Stimulated activated CD4-positive, alpha-beta T cell treated with anti-CD3 and anti-CD28 coated beads, Interleukin-4, amount 100 ng/mL, for 48 hours (primary cell): ENCODE data around the gene STAG2.
"Not testable (repeated sequence)": the region's sequence is repeated elsewhere in the genome, so short reads cannot be mapped to it uniquely, and the experiment has no call there.

Experiments
- DNase-seq, 2 donors: peaks; one replicate each; pipeline ENCODE4 v3.0.0-alpha.2; 2020; ENCODE audit warnings: low read depth in 2 of 2

Gene STAG2

DNA sequence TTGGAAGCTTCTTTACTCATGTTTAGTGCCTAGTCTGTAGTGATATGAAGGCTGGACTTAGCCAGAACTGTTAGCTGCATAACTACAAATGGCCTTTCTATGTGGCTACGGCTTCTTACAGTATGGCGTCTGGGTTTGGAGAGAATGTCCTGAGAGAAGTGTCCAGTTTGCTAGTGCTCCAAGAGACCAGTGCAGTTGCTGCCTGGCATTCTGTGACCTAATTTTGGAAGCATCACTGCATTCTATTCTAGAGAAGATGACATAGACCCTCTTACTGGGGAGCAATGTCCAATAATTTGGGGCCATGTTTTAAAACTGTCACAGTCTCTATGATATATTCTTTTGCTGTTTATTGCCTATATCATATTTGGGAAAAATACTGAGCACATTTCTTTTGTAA lies 74.2 kb downstream of the STAG2 start:
- DNase-seq: no peak

DNA sequence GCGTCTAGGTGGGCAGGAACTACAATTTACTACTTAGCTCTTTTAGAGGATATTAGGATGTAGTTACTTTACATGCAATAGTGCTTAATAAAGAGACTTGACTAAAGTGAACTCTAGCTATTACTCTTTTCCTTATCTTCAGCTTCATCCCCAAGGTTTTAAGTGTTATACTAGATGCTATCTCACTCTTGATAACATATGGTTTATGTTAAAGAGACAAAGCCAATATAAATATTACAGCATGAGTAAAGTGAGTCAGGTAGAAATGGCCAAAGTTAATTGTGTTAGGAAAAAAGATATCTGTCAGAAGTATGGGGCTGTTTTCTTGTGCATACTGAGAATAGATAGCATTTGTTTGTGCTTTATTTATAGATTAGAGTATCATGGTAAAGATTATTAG lies 80.5 kb downstream of the STAG2 start:
- DNase-seq: no peak

DNA sequence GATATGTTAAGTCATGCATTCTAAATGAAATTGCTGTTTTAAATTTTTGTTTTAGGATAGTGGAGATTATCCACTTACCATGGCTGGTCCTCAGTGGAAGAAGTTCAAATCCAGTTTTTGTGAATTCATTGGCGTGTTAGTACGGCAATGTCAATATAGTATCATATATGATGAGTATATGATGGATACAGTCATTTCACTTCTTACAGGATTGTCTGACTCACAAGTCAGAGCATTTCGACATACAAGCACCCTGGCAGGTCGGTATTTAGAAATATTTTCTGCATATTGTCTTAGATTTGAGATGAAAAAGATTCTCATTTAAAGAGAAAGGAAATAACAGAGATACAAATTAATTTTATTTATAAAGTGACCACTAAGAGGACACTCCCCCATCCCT lies 83.6 kb downstream of the STAG2 start:
- no peak for DNase-seq

DNA sequence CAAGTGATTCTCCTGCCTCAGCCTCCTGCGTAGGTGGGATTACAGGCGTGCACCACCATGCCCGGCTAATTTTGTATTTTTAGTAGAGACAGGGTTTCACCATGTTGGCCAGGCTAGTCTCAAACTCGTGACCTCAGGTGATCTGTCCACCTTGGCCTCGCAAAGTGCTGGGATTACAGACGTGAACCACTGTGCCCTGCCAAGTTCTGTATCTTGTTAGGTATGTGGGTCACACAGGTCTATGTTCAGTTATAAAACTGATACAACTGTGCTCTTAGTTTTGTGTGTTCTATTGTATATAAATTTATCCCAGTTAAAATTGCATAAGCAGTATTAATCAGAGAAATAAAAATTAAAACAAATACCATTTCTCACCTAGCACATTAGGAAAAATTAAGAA lies 122.9 kb downstream of the STAG2 start:
- DNase-seq: not testable (repeated sequence)

DNA sequence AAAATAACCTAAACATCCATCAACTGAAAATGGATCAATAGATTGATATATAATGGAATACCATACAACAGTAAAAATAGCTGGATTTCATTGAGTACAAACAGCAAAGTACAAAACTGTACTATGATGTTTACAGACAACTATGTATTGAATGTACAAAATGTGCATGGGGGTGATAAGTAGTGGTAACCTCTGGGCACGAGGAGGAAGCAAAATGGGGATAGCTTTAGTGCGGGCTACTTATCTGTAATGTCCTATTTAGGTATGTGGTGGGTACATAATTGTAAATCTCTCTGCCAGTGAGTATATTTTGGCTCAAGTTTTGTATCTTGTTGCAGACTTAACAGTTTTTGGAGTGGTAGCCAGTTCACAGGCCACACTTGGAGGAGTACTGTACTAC lies 123.6 kb downstream of the STAG2 start:
- DNase-seq: no peak

DNA sequence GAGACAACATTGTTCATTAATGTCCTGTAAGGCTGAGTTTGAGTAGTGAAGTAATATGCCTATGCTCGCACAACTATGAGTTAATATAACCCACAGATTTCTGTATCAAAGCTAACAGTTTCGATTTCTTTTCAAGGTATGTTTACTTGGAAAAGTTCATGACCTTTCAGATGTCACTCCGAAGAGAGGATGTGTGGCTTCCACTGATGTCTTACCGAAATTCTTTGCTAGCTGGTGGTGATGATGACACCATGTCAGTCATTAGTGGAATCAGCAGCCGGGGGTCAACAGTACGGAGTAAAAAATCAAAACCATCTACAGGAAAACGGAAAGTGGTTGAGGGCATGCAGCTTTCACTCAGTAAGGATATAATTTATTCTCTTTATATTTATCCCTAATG lies 124.9 kb downstream of the STAG2 start:
- DNase-seq: peak; percentile 3 to 17

DNA sequence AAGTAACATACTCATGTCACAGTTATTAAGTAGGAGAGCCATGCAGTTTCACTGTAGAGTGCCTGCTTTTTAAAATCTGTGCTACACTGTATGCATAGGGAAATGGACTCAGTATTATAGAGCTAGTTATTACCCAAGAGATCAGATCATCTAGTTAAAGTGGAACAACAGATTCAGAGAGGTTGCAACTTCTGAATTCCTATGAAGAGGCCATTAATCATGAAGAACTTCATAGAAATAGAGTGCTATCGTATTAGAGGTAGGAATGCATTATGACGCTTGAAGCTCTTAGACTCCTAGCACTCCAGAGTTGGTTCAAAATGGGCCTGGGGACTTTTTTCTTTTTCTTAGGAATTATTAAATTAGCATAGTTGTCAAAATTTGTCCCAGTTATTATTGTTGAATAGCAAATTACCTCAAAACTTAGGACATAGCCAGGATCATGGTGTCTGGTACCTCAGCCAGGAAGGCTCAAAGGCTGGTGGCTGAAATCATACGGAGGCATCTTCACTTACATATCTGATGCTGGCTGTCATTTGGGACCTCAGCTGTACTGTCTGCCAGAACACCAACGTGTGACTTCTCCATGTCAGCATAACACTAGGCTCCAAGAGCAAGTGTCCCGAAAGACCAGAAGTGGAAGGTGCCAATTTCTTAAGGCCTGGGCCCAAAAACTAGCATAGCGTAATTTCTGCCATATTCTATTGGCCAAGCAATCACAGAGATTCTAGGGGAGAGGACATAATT lies 125.7 kb downstream of the STAG2 start:
- no peak for DNase-seq

DNA sequence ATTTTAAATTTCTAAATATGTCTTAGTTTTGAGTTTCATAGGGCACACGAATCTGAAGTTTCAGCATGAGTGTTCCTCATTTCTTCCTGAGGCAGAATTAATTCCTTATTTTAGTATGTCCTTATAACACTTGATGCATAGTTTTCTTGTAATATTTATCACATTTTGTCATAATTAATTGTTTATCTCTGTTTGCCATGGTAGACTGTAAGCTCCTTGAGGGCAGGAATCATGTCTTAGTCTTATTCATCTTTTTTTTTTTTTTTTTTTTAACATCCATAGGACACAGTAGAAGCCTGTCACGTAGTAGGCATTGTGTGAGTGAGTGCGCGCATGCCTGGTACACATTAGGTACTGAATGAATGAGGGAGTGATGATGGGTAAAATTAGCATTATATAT lies 131.7 kb downstream of the STAG2 start:
- no peak for DNase-seq

DNA sequence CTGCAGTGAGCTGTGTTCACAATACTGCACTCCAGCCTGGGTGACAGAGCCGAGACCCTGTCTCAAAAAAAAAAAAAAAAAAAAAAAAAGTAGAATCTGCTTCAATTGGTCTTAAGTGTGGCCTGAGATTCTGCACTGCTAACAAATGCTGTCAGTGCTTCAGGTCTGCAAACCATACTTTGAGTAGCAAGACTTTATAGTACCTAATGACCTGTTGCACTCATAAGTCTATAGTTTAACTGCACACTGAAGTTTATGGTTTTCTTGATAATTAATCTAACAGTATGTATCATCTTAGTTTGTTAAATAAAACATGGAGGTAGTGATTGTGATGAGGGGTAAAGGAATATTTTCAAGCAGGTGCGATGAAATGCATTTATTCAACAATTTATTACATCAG lies 135.6 kb downstream of the STAG2 start:
- DNase-seq: no peak

DNA sequence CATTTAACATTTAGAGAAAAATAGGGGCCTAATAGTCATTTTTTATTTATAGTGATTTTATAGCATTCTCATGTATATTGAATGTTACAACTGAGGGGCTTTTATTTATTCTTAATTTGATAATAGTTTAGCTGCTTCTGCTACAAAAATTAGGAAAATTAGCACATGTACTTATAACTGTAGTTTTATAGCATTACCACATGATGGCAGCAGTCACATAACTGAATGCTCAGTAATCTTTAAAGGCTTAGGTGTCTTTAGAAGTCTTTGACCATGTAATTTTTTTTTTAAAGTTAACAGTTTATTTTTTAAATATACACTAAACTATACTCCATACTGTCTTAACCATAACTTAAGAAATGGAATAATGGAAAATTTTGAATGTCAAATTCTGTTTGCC lies 136.6 kb downstream of the STAG2 start:
- no peak for DNase-seq

DNA sequence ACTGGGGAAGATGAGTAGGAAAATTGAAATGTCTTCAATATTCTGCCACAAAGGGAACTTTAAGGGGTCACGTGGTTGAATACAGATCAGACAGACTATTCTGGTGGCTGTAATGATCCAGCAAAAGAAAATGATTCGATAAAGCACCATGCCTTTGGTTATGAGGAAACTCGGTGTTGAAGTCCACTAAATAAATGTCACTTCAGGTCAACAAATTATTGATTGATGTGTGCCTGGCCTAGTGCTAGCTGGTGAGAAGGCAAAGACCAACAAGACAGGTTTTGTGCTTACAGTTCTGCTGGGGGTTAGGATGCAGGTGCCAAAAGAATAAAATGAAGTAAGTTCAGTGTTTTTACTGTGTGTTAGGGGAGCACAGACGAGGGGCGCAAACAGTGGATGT lies 142.5 kb downstream of the STAG2 start:
- DNase-seq: no peak

DNA sequence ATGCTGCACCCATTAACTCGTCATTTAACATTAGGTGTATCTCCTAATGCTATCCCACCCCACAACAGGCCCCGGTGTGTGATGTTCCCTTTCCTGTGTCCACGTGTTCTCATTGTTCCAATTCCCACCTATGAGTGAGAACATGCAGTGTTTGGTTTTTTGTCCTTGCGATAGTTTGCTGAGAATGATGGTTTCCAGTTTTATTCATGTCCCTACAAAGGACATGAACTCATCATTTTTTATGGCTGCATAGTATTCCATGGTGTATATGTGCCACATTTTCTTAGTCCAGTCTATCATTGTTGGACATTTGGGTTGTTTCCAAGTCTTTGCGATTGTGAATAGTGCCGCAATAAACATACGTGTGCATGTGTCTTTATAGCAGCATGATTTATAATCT lies 143.0 kb downstream of the STAG2 start:
- not testable (repeated sequence) for DNase-seq

DNA sequence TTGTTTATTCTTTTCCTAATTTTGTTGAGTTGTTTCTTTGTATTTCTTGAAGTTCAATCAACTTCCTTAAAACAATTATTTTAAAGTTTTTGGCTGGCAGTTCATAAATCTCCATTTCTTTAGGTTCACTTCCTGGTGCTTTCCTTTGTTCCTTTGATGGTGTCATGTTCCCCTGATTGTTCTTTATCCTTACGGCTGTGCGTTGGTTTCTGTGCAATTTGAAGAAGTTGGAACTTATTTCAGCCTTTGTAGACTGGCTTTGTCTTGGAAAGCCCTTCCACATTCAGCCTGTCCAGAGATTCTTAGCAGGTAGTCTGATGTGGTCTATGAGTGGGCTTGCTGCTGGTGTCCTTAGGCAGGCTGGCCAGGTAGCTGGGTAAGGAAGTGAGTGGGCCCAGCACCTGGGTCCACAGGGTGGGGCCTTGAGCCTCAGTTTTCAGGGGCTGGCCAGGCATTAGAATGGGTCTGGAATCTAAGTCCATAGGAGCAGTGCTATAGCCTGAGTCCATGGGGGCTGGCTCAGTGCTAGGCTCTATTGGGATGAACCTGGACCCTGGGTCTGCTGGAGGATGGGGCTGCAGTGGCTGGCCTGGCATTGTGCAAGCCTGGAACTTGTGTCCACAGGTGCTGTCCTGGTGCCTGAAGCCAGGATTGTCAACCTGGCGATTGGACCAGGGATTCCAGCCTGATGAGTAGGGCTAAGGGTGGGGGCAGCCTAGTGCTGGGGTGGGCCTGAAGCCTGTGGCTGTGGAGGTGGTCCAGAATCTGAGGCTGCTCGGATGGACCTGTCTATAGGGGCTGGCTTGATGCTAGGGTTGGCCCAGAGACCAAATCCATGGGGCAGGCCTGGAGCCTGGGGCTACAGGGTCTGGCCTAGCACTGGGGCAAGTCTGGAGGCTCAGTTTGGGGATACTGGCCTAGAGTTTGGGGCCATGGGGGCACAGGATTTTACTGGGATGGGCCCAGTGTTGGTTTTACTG lies 152.4 kb downstream of the STAG2 start:
- DNase-seq: no peak

DNA sequence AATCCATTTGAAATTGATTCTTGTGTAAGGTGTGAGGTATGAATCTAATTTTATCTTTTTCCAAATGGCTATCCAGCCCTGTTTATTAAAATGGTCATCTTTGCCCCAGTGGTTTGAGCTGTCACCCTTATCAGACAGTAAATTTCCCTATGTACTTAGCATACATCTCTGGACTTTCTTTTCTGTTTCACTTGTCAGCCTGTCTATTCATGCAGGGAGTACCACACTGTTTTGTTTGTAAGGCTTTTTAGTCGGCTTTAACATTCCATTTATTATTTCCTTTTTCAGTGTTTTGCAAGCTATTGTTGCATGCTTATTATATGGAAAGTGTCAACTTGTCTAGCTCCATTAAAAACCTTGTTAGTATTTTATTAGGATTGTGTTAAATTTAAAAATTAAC lies 155.8 kb downstream of the STAG2 start:
- no peak for DNase-seq

DNA sequence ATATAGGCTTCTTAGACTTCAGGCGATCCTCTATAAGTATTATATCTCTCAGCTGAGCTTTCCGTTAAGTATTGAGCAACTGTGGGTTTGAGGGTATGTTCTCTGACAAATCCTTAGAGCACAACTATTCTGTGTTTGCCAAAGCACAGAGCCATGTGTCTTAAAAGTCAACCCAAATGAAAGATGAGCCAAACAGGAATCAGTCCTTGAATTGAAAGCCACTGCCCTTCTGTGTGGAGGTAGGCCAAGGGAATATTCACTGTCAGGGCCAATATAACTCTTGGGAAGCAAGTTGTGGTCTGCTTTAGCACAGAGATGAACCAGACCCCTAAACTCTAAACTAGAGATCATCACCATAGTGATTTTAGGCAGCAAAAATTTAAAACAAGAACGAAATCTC lies 164.0 kb downstream of the STAG2 start:
- no peak for DNase-seq

DNA sequence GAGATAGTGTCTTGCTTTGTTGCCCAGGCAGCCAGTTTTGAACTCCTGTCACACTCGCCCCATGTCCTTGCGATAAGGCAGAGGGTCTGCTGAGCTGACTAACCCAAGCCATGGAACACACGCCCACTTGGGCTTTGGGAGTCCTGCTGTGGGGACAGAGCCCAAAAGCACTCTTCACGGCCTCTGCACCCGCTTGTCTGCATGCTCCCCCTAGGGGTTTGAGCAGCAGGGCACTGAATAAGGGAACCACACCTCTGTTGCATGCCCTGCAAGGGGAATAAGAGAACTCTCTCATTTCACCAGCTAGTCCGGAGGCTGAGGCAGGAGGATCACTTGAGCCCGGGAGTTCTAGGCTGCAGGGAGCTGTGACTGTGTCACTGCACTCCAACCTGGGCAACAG lies 166.0 kb downstream of the STAG2 start:
- no peak for DNase-seq

DNA sequence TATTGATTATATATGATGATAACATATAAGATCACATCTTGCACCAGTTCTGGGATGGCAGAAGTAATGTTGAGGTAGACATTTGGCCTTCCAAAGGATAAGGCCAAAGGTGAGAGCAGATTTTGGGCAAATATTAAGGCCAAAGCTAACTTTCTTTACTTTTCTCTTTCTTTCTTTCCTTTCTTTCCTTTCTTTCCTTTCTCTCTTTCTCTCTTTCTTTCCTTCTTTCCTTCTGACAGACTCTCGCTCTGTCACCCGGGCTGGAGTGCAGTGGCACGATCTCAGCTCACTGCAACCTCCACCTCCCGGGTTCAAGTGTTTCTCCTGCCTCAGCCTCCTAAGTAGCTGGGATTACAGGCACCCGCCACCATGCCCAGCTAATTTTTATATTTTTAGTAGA lies 170.9 kb downstream of the STAG2 start:
- DNase-seq: not testable (repeated sequence)

DNA sequence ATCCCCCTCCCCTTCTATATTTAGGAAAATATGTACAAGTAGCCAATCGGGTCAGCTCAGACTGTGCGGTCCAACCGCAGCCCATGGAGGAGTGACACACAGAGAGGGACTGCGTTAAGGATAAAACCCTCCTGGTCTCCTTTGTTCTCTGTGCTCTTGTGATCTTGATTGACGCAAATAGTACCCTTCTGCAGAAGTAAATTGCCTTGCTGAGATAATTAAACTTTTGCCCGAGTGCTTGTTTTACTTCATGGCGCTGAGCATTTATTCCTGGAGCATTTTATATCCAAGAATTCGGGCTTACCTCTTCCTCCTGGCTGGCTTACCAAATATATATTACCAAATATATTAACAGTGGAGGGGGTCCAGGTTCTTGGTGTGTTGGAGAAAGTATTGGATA lies 184.2 kb downstream of the STAG2 start:
- no peak for DNase-seq

DNA sequence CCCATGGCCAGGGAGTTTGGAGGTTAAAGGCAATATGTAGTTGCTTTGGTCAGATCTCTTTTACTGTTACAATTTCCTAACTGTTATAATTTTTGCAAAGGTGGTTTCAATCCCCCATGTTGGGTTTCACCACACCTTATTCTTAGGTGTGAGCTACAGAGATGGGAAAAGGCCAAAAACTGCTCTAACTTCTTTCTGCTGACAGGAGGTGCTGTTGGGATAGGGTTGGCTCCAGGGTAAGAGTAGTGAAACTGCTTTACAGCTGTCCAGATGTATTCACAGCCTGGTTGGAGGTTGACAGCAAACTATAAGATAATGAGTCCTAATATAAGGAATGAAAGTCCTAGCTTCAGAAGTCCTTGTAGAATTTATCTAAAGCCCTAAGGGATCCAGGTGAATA lies 189.7 kb downstream of the STAG2 start:
- no peak for DNase-seq
